Brain microvascular endothelial cell (primary cell): ENCODE measurements around the gene ATG4C.
"Not testable (repeated sequence)": the region's sequence is repeated elsewhere in the genome, so short reads cannot be mapped to it uniquely, and the experiment has no call there.

Experiments used
- DNase-seq: peaks from one replicate; pipeline ENCODE4 v3.0.0-alpha.2; 2020
- H3K27ac ChIP-seq: fragments of 250-450 bp; sonication (Bioruptor Pico); 2 replicates; pipeline ENCODE4 v1.5.1; 2020; ENCODE audit warnings: mild to moderate bottlenecking, moderate library complexity
- H3K27me3 ChIP-seq: fragments of 250-450 bp; sonication (Bioruptor Pico); replicated peaks from 2 replicates; pipeline ENCODE4 v1.5.1; 2020; ENCODE audit warnings: mild to moderate bottlenecking
- H3K36me3 ChIP-seq: fragments of 250-450 bp; sonication (Bioruptor Pico); replicated peaks from 2 replicates; pipeline ENCODE4 v1.5.1; 2020; ENCODE audit warnings: mild to moderate bottlenecking
- H3K4me3 ChIP-seq: 2 replicates; pipeline ENCODE4 v1.5.1; 2011; ENCODE audit warnings: low read depth, mild to moderate bottlenecking, control low read depth, low read length, moderate library complexity
- in situ Hi-C: cut with HindIII; loops from 2 replicates; pipeline ENCODE4 v1.10.0; 2017; ENCODE audit warnings: low sequenced_read_pairs, low pct_ligation_motif_present
- TF ChIP-seq, protein P1 (sequence below): IDR thresholded peaks from 2 replicates; pipeline ENCODE4 v1.5.1; 2011; ENCODE audit warnings: low read depth, mild to moderate bottlenecking, moderate library complexity, low read length, control low read depth, inconsistent platforms; ENCODE audit errors: missing control alignments

Gene ATG4C

DNA sequence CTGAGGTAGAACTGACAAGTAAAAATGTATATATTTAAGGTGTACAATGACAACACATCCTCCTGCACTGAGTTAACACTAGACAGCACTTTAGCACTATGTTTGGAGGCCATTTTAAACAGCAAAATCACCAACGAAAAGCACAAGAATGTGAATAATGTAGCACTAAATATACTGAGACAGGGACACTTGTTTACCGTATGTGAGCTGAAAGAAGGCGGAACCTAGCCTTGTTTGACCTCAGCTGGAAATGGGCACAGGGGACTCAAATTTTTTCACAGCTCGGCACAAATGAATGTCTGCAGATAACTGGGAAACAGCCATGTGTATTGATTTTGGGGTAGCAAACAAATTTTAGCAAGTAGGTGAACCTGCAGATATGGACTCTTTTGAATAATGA is 18.0 kb upstream of the ATG4C start:
- TF ChIP-seq, protein P1, sequence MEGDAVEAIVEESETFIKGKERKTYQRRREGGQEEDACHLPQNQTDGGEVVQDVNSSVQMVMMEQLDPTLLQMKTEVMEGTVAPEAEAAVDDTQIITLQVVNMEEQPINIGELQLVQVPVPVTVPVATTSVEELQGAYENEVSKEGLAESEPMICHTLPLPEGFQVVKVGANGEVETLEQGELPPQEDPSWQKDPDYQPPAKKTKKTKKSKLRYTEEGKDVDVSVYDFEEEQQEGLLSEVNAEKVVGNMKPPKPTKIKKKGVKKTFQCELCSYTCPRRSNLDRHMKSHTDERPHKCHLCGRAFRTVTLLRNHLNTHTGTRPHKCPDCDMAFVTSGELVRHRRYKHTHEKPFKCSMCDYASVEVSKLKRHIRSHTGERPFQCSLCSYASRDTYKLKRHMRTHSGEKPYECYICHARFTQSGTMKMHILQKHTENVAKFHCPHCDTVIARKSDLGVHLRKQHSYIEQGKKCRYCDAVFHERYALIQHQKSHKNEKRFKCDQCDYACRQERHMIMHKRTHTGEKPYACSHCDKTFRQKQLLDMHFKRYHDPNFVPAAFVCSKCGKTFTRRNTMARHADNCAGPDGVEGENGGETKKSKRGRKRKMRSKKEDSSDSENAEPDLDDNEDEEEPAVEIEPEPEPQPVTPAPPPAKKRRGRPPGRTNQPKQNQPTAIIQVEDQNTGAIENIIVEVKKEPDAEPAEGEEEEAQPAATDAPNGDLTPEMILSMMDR, result no peak
- DNase-seq, result no peak
- Histone ChIP-seq H3K27me3 (no peaks in the 10 kb centered on the region), H3K4me3 (no peak overlapping the region), H3K36me3 (no peaks in the 10 kb centered on the region), H3K27ac (no peak overlapping the region)
- in situ Hi-C loops, result no loop called here

DNA sequence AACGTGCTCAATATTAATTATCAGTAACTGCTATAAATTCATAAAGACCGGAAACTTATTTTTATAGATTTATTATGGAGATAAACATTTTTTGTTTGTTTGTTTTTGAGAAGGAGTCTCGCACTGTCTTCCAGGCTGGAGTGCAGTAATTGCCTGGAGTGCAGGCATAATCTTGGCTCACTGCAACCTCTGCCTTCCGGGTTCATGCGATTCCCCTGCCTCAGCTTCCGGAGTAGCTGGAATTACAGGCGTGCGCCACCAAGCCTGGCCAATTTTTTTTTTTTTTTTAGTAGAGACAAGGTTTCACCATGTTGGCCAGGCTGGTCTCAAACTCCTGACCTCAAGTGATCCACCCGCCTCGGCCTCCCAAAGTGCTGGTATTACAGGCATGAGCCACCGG is 15.4 kb upstream of the ATG4C start:
- H3K27me3 ChIP-seq, DNase-seq, H3K4me3 ChIP-seq, H3K36me3 ChIP-seq, in situ Hi-C loops, H3K27ac ChIP-seq: not testable (repeated sequence)

DNA sequence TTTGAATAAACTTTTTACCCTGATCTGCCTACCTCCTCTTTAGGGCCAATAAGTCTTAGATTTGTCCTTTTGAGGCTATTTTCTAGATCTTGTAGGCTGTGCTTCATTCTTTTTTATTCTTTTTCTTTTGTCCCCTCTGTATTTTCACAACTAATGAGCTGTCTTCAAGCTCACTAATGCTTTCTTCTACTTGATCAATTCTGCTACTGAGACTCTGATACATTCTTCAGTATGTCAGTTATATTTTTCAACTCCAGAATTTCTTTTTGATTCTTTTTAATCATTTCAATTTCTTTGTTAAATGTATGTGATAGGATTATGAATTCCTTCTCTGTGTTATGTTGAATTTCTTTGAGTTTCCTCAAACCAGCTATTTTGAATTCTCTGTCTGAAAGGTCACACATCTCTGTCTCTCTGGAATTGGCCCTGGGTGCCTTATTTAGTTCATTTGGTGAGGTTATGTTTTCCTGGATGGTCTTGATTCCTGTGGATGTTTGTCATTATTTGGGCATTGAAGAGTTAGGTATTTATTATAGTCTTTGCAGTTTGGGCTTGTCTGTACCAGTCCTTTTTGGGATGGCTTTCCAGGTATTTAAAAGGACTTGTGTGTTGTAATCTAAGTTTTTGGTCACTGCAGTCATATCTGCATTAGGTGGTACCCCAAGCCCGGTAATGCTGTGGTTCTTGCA is 11.2 kb upstream of the ATG4C start:
- Histone ChIP-seq H3K4me3 (no peak overlapping the region), H3K36me3 (no peaks in the 10 kb centered on the region), H3K27ac (no peak overlapping the region), H3K27me3 (no peaks in the 10 kb centered on the region)
- DNase-seq, result no peak
- in situ Hi-C loops, result no loop called here
- TF ChIP-seq, protein P1, result no peak

DNA sequence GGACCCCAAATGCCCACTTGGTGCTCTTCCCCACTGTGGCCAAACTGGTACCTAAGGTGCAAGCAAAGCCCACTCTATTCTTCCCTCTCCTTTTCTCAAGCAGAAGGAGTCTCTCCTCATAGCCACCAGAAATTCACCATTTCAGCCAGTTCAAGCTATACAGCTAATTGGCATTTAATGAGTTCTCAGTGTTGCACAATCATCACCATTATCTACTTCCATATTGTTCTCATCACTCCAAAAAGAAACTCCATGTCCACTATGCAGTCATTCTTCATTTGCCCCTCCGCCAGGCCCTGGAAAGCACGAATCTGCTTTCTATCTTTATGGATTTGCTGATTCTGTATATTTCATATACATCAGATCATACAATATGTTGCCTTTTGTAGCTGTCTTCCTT is 9.9 kb upstream of the ATG4C start:
- Histone ChIP-seq H3K36me3 (no peaks in the 10 kb centered on the region), H3K27me3 (no peaks in the 10 kb centered on the region), H3K27ac (no peak overlapping the region), H3K4me3 (no peak overlapping the region)
- TF ChIP-seq, protein P1, result no peak
- no peak for DNase-seq
- in situ Hi-C loops, result no loop called here

DNA sequence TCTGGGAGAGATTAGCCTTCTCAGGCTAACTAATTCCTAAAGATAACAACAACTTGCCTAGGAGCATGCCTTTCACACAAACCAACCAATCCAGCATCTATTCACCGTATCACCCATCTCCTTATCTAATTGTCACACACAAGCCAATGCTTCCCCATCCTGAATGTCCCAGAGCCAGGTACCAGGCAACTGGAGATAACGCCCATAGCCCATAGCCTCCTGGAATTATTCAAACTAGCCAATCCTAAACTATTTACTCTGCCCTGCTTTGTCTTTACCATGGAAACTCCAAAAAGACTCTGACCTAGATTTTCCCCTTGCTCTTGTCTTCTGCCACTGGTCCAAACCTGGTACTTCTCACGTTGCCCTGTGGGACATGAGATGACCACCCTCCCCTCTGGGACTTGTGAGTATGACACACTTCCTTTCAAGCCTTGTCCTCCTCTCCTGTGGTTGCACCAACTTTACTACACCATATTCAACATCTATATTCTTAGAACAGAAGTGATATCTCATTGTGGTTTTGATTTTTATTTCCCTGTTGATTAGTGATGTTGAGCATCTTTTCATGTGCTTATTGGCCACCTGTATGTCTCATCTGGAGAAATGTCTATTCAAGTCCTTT is 8.8 kb upstream of the ATG4C start:
- in situ Hi-C loops, result no loop called here
- no peaks in the 10 kb centered on the region for H3K27me3 ChIP-seq
- no peak overlapping the region for H3K4me3 ChIP-seq
- no peaks in the 10 kb centered on the region for H3K36me3 ChIP-seq
- H3K27ac ChIP-seq, result no peak overlapping the region
- DNase-seq, result no peak
- TF ChIP-seq, protein P1, result no peak

DNA sequence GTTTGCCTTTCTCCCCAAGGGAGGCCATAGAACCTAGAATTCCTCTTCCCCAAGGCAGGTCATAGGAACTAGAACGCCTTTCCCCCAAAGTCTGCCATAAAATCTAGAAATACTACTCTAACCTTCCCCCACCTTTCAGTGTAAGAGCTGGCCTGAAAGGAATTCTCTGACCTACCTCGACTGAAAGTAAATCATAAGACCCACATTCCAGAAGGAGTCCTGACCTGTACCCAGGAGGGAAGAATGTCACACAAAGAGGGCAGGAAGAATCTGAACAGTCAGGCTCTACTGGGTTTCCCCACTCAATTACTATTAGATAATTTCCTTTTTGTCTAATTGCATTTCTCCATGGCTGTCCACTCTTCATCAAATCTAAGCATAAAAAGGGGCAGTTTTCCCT is 5.7 kb upstream of the ATG4C start:
- Histone ChIP-seq H3K27ac (no peak overlapping the region), H3K36me3 (no peaks in the 10 kb centered on the region), H3K27me3 (no peaks in the 10 kb centered on the region), H3K4me3 (no peak overlapping the region)
- in situ Hi-C loops, result no loop called here
- TF ChIP-seq, protein P1, result no peak
- DNase-seq, result no peak
